DMS53 (cell line): Measurements from ENCODE around the gene SF3B5.
"Not testable (repeated sequence)": the region's sequence is repeated elsewhere in the genome, so short reads cannot be mapped to it uniquely, and the experiment has no call there.

Source experiments
- DNase-seq: peaks from one replicate; lab custom pipeline; 2025; lab: John Stamatoyannopoulos, UW

Gene SF3B5

DNA sequence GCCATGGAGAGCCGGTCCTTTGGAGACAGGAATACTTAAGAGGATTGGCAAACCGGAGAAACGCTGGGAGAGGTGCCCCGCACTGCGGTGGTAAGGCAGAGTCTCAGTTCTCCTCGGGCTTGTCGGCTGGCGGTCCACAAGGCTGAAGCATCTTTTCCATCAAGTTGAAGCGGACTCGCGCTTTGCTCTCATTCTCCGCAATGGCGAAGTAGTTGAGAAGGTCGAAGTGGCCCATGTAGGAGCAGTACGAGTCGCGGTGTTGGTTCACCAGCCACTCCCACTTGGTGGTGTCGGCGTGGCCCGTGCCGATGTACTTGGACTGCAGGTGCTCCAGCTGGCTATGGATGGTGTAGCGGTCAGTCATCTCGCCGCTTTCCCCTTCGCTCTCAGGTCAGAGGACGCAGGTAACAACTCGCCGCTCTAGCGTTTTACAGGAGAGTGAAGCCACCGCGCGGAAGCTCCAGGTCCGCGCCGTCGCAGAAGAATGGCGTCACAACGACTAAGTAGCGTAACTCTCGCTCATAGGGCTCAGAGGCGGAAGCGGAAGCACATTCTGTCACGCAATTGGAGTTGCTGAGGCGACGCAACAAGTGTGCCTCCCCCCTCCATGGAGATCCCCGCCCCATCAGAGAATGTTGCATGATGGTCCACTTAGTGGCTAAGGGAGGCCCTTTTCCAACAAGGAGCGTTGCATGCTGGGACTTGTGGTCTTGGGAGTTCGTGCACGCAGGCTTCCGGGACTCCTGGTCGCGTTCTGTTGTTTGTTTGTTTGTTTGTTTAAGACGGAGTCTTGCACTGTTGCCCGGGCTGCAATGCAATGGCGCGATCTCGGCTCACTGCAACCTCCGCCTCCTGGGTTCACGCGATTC, at the start of gene SF3B5:
SF3B5 (minus strand) TSS at position 440 of the 869 bp plus-strand sequence; CDS start at position 364, 76 bp downstream.
- peak; percentile 99 for DNase-seq

GRCh38 chr6:144144996-144145395, 49.6 kb upstream of the SF3B5 start:
- DNase-seq, result no peak

DNA sequence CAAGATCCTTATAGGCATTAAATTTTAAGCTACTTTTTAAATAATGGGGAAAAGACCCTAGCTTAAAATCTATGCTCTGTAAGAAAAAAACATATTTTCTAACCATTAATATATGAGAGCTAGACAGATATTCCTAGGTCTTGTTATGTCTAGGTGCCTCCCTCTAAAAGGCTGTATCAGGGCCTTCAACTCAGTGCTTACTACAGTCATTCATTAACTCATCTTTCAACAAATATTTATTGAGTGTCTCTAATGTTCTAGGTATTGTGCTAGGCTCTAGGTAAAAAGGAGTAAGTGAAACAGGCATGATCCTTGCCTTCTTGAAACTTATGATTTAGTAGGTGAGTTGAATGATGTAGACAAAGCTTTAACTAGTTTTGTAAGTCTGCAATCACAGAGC, 48.5 kb upstream of the SF3B5 start:
- DNase-seq, result peak; percentile 8

DNA sequence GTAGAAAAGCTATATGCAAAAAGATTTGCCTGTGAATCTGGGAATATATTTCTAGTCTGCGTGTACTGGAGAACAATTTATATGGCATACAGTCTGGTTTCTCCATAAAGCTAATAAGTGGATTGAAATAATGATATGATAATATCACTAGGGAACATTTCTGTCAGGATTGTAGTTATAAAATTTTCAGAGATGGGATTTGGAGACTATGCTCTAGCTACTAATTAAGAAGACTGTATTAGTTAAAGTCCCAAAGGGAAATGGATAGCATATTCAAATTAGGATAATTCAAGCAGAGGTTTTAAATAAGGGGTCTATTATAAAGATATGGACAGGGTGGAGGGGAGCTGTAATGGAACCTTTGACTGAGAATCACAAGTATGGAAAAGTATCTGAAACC, 47.7 kb upstream of the SF3B5 start:
- DNase-seq, result no peak

- DNase-seq, result no peak
These were observed 46.1 kb upstream of the SF3B5 start for GRCh38 chr6:144141470-144141869.

DNA sequence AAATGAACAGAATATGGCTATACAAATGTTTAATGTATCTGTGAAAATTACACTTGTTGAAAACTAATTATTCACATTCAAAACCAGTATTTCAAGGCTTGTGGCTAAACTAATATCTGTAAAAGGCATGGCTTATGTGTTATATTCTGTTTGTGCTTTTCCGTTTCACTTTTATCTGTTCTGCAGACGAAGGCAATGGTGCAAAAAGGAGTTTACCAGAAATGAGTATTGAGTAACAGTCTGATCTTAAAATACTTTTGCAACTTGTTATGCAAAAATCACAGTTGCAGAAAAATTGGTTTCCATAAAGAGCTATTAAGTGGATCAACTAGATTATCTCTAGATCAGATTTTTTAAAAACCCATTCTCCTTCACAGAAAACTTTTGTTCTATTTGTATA, 45.5 kb upstream of the SF3B5 start:
- DNase-seq, result no peak

DNA sequence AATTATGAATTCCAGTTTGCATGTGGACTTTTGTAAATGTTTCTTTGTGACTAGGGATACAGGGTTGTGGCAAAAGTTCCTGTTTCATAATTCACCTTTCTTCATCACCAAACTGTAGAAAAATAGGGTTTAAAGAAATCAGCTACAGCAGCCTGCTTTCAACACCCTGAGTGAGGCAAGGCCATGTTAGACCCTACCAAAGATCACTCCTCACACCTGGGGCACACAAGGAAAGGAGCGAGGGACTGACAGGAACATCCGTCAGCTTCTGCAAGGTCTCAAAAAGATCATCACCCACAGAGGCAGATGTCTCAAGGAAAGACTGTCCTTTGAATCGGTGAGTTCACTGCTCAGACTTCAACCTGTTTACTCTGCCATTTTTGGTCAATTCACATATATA, 44.4 kb upstream of the SF3B5 start:
- DNase-seq, result no peak

DNA sequence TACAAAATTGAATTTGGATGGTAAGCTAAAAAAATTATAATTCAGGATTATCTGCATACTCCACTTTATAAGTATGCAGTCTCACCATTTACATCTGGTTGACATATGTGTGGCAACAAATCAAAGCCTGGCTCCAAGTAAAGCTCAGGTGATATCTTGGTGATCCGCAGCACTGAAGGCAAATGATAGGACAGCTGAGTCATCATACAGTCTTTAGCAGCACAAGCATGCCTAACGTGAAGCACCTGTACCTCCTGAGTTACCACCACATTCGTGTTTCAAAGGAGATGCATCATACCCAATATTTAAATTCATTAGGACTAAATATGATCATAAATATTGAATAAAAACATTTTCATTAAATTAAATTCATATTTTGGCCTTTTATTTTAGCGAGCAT, 43.2 kb upstream of the SF3B5 start:
- DNase-seq, result no peak

- no peak for DNase-seq
These were observed 39.4 kb upstream of the SF3B5 start for GRCh38 chr6:144134737-144135136.

GRCh38 chr6:144134176-144134575, 38.8 kb upstream of the SF3B5 start:
- no peak for DNase-seq

GRCh38 chr6:144133225-144133821, 38.0 kb upstream of the SF3B5 start:
- DNase-seq, result no peak

DNA sequence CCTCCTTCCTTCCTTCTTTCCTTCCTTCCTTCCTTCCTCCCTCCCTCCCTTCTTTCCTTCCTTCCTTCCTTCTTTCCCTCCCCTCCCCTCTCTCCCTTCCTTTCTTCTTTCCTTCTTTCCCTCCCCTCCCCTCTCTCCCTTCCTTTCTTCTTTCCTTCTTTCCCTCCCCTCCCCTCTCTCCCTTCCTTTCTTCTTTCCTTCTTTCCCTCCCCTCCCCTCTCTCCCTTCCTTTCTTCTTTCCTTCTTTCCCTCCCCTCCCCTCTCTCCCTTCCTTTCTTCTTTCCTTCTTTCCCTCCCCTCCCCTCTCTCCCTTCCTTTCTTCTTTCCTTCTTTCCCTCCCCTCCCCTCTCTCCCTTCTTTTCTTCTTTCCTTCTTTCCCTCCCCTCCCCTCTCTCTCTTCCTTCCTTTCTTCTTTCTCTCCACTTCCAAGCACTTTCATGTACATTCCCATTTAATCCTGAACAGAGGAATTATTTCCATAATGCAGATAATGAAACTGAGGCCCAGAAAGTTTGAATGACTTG, 36.9 kb upstream of the SF3B5 start:
- DNase-seq, result not testable (repeated sequence)

GRCh38 chr6:144131248-144131709, 35.9 kb upstream of the SF3B5 start:
- no peak for DNase-seq

DNA sequence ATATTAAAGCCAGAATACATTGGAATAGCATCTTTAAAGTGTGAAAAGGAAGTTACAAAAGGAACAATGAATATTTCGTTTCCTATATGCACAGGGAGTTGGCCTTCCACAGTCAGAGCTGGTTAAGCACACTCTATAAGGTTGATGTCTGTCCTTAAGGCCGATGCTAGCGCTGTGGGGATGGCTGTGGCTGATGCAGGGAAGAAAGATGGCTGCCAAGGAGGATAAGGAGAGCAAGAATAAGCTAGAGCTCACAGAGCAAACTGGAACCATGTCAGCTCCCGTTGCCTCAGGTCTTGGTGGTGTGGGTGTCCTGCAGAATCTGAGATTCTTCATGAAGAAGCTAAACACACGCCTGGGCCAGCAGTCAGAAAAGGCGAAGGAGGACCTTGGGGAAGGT, 34.1 kb upstream of the SF3B5 start:
- DNase-seq, result no peak

GRCh38 chr6:144127097-144127496, 31.7 kb upstream of the SF3B5 start:
- DNase-seq, result no peak

DNA sequence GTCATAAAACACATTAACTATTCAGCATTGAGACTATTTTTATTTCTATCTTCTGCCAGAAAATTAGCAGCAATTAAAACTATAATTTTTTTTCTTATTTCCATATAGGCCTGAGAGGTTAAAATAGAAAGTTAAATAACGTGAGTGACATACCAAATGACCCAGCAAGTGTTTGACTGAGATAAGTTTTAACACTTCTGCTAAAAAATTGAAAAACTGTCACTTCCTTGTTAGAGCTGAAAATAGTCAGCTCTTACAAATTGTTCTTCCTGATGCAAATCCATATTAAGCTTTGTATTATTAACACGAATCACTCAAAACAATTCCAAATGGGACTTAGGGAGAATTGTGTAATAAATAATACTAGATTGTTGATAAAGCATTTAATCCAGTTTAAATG, 28.5 kb upstream of the SF3B5 start:
- DNase-seq, result no peak

DNA sequence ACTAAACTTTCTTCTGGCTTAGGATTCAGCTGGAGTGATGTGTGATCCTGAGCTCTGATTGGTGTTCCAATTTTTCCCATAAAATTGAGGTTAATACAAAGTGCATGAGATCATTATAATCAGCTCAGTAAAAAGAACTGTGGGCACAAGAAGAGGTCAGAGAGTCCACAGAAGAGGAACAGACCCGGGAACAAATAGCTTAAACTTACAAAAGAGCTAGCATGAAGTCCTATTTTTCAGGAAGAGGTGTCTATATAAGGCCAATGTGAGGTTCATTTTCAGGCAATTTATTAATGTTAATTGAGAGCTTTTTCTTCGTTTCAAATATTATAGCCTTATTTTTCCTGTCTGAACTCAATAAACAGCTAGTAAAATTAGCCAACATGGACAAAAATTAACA, 28.0 kb upstream of the SF3B5 start:
- DNase-seq, result no peak

DNA sequence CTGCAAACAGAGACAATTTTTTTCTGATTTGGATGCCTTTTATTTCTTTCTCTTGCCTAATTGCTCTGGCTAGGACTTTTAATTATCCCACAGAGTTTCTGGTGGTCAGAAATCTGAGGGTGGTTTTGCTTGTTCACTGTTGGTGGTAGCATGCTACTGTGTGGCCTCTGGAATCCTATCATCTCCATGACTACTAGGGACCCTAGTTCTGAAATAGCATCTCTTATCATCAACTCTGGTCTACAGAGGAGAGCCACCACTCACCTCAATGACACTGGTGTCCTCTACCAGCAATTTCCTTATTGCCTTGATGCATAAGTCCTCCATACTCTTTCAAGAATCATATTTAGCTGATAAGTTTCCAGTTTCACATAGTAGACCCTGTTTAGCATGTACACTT, 27.5 kb upstream of the SF3B5 start:
- no peak for DNase-seq

DNA sequence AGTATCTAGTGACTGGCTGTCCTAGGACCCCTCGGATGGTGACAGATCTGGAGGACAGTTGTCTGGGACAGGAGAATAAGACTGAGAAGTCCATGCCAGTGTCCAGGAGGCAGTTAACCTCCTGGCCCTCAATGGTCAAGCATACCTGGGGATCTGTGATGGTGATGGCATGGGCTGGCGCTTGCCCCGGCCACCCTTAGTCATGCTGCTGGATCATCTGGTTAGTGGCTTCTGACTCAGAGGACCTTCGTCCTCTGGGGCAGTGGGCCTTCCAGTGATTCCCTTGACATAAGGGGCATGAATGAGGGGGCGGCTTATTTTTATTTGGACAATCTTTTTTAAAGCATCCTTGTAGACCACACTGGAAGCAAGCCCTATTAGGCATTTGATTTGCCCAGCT, 24.0 kb upstream of the SF3B5 start:
- DNase-seq, result no peak

GRCh38 chr6:144115219-144115618, 19.8 kb upstream of the SF3B5 start:
- DNase-seq, result no peak

GRCh38 chr6:144113366-144113765, 18.0 kb upstream of the SF3B5 start:
- DNase-seq, result no peak

DNA sequence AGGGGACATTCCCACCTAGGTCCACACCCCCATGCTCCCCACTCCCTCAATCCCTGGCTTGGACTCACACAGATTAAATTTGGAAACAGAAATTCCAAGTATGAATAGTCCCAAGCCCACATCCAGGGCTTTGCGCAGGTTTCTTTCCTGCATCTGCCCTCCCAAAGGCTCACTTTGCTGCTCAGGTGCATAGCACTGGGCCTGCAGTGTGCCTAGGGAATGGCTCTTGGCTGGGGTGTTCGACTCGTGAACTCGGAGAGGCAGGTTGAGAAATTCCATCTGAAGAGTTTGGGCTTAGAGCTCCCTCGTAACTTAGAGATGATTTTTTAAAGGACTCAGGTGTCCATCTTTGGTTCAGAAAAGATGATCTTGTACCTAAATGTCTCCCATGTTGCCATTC, 14.8 kb upstream of the SF3B5 start:
- DNase-seq, result no peak

- DNase-seq, result no peak
These were observed 10.8 kb upstream of the SF3B5 start for GRCh38 chr6:144106206-144106605.
